Aorta (tissue), 5 donors: ENCODE data around the gene MYBPH. TPM values are rescaled to one million over a fixed set of nuclear protein-coding genes. Genes with fewer than 3 reads are reported as not detected.
A peak's percentile ranks its signal among the peaks of the same experiment; 100 is the strongest.

ENCODE experiments used
- ATAC-seq: fragments of 200-7000 bp; cut with Tn5 transposase; one replicate; pipeline ENCODE4 v1.9.1; 2022; ENCODE audit warnings: moderate library complexity; ENCODE audit not compliant: low FRiP score
- DNase-seq, 2 donors: peaks; one replicate each; pipeline ENCODE4 v3.0.0-alpha.2; 2020
- H3K27ac ChIP-seq, 2 donors: one replicate each; pipeline ENCODE4 v1.5.1; 2013; ENCODE audit warnings: low read length in 2 of 2, mild to moderate bottlenecking in 2 of 2, moderate library complexity in 2 of 2, control low read depth in 1 of 2, inconsistent platforms in 1 of 2, low read depth in 1 of 2
- H3K27me3 ChIP-seq, 2 donors: one replicate each; pipeline ENCODE4 v1.6.1; 2013; ENCODE audit warnings: control low read depth in 1 of 2, low read length in 1 of 2, mild to moderate bottlenecking in 1 of 2, moderate library complexity in 1 of 2; ENCODE audit not compliant: insufficient read depth in 2 of 2, control insufficient read depth in 1 of 2
- H3K36me3 ChIP-seq, 2 donors: one replicate each; pipeline ENCODE4 v1.6.1; 2013; ENCODE audit warnings: control low read depth in 1 of 2, low read length in 1 of 2, mild to moderate bottlenecking in 1 of 2; ENCODE audit not compliant: insufficient read depth in 2 of 2, control insufficient read depth in 1 of 2
- H3K4me1 ChIP-seq, 2 donors: one replicate each; pipeline ENCODE4 v1.6.1; 2013; ENCODE audit warnings: low read length in 2 of 2, control low read depth in 1 of 2, mild to moderate bottlenecking in 1 of 2, moderate library complexity in 1 of 2; ENCODE audit not compliant: insufficient read depth in 2 of 2, control insufficient read depth in 1 of 2
- H3K4me3 ChIP-seq, 2 donors: one replicate each; pipeline ENCODE4 v1.5.1; 2013; ENCODE audit warnings: low read length in 2 of 2, control low read depth in 1 of 2, mild to moderate bottlenecking in 1 of 2
- H3K9me3 ChIP-seq: one replicate; pipeline ENCODE4 v1.6.1; 2013; ENCODE audit warnings: mild to moderate bottlenecking, low read length; ENCODE audit not compliant: control insufficient read depth
- WGBS, 2 donors: extraction: QIAGEN DNeasy Blood & Tissue Kit; methylation state at CpG; one replicate each; pipeline ENCODE4 v1.1.7; 2013; 5-methylcytosine and 5-hydroxymethylcytosine counted together
- intact Hi-C, 2 donors: fragments of 100-400 bp; cut with DNase I; formaldehyde crosslinking; loops; one replicate each; pipeline versions ENCODE4 v1.14.2 to v1.15.0; 2022
- polyA plus RNA-seq, 2 donors: library from polyadenylated mRNA; stranded (reverse); fragments of 200-250 nt; gene quantifications; one replicate each; pipeline ENCODE4 v1.2.3, GENCODE V29; 2013
- total RNA-seq, 2 donors: library from RNA; stranded (reverse); fragmentation: NEBNext Ultra II Directional; extraction: Animal tissue kit (Norgen Biotek cat#: 25700); gene quantifications; one replicate each; pipeline ENCODE4 v1.2.1, GENCODE V29; 2021
- donor health status: healthy with polysubstance abuse.
- donor health status: Bipolar disorder and iron deficiency.
- donor health status: DM: no; HTN: no; CAD: no.
- donor health status: DM: no; HTN: no; CAD: no.
- donor health status: DM: yes; HTN: yes; CAD: no.

MYBPH gene
- total and polyA plus RNA-seq, 4 donors: not detected

DNA sequence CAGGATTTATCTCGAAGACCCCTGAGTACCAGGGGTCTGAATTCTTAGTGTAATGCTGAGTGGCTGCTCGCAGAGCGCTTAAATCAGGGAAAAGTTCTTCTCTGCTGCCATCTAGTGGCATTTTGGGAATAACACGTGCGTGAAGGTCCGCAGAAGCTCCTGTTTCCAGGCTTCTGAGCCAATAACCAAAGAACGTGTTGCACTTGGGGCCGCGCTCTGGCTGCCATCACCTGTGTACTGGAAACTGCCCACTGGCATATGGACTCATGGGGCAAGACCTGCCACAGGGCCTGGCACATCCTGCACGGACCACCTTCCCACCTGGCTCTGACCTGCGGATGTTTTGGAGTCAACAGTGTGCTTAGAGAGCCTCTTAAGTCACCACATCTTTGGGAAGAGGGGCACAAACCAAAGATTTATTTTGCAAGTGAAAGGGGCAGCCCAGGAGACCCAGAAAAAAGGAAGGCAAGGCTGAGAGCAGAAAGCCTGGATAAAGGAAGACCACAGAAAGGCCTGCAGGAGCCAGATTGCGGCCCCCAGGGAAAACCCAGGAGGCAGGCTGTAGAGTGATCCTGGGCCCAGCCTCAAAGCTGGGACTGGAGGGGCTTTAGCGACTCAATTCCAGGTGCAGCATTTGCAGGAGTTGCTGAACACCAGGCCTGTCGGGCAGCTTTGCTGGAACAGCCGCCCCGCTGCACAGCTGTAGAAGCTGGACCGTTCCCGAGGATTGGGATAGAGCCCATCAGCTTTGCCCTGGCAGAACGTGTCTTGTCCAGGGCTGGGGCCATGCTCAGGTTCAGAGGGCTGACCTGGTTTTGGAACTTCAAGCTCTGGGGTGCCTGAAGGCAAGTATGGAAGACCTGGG is 40.9 kb upstream of the MYBPH start:
- H3K27ac ChIP-seq: no peak overlapping the region
- no peaks in the 10 kb centered on the region for H3K27me3 ChIP-seq
- intact Hi-C loops: loop anchor here (1.0 to 10.0 kb wide), 5 partner anchors 52 to 178 kb away; no protein-coding TSS in a partner anchor
- H3K4me3 ChIP-seq: no peak overlapping the region
- H3K36me3 ChIP-seq: no peaks in the 10 kb centered on the region
- ATAC-seq (peak; percentile 71), DNase-seq (no peak)
- 33 to 36% methylated on average over 19 of the region's 19 CpGs for WGBS, 2 donors
- H3K4me1 ChIP-seq: no peaks in the 10 kb centered on the region
- H3K9me3 ChIP-seq: no peaks in the 10 kb centered on the region

DNA sequence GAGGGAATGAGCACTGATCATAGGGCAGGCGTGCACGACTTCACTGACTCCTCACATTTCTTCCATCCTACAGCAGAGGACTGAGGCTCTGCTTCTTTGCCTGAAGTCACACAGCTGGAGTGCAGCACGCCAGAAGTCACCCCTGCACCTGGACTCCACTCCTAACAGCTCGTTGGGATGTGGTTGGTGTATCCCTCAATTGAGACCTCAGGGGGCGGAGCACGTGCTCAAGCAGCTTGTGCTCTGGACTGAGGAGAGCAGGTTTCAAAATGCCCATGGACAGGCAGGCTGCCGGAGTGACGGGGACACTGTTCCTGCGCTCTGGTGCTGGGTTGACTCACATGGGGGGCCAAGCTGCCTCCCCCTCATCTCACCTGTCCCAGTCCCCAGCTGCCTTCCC is 39.9 kb upstream of the MYBPH start:
- 60 to 70% methylated on average over 9 of the region's 9 CpGs for WGBS, 2 donors

DNA sequence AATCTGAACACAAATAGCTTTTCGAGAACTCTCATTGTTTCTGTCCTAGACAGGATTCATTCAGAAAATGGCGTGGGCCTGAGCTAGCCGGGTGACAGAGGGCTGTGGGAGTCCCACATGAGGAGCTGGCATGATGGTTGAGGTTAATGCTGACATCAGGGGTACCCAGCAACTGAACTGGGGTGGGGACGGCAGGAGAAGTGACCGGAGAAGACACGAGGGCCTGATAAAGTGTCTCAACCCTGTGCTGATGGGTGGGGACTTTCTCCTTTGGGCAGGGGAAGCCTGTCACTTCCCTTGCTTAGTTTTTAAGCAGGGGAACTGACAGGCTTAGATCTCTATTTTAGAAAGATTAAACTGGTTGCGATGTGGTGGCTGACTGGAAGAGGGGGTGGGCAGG is 39.2 kb upstream of the MYBPH start:
- 82 to 86% methylated on average over 7 of the region's 7 CpGs for WGBS, 2 donors
- Histone ChIP-seq H3K4me1 (no peaks in the 10 kb centered on the region), H3K9me3 (no peaks in the 10 kb centered on the region), H3K36me3 (no peaks in the 10 kb centered on the region), H3K27ac (no peak overlapping the region), H3K27me3 (no peaks in the 10 kb centered on the region), H3K4me3 (no peak overlapping the region)
- intact Hi-C loops: loop anchor here (5.0 to 10.0 kb wide), 2 partner anchors 50 to 98 kb away; no protein-coding TSS in a partner anchor
- ATAC-seq (no peak), DNase-seq (no peak)

More for the DNA sequence above, 39.9 kb upstream of the MYBPH start:
- Histone ChIP-seq H3K9me3 (no peaks in the 10 kb centered on the region), H3K4me3 (no peak overlapping the region), H3K27me3 (no peaks in the 10 kb centered on the region), H3K4me1 (no peaks in the 10 kb centered on the region), H3K36me3 (no peaks in the 10 kb centered on the region), H3K27ac (no peak overlapping the region)
- DNase-seq (no peak), ATAC-seq (no peak)
- intact Hi-C loops: loop anchor here (5.0 to 10.0 kb wide), 2 partner anchors 51 to 98 kb away; no protein-coding TSS in a partner anchor

DNA sequence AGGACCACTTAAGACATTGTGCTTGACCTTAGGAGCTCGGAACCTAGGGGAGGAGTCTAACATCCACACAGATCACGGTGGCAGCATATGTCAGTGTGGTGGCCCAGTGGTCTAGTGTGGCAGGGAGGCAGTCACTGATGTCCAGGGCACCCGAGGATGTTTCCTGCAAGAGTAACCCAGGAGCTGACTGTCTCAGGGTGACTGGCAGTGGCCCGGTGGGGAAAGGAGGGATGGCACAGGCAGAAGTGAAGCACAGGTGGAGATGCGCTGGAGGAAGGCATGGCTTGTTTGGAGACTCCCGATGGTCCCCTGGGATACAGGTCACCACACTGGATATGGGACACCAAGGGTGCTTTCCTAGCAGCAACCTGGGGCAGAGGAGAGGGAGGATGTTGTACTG is 37.5 kb upstream of the MYBPH start:
- Histone ChIP-seq H3K27me3 (no peaks in the 10 kb centered on the region), H3K36me3 (no peaks in the 10 kb centered on the region), H3K9me3 (no peaks in the 10 kb centered on the region), H3K27ac (no peak overlapping the region), H3K4me1 (no peaks in the 10 kb centered on the region), H3K4me3 (no peak overlapping the region)
- intact Hi-C loops: loop anchor here in 1 of 2 donors (10.0 kb wide), 1 partner anchor 48 kb away; no protein-coding TSS in a partner anchor
- ATAC-seq (no peak), DNase-seq (no peak)
- 81 to 86% methylated on average over 6 of the region's 6 CpGs for WGBS, 2 donors

DNA sequence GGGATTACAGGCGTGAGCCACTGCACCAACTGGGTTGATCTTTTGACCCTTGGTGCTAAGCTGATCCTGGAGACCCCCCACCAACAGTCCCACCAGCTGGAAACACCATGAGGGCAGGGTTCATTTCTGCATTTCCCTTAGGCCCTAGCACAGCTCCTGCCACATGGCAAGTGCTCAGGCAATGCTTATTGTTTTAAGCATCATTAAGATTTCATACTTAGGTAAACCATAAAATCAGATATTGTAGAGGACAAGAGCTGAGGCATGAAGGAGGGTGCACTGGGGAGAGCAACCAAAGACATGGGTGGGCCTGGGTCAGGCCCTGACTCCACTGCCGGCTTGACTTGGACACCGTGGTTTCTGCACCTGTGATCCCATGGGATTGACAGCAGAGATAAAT is 36.2 kb upstream of the MYBPH start:
- ATAC-seq (no peak), DNase-seq (no peak)
- Histone ChIP-seq H3K27me3 (no peaks in the 10 kb centered on the region), H3K4me1 (no peaks in the 10 kb centered on the region), H3K27ac (no peak overlapping the region), H3K4me3 (no peak overlapping the region), H3K9me3 (no peaks in the 10 kb centered on the region), H3K36me3 (no peaks in the 10 kb centered on the region)
- intact Hi-C loops: loop anchor here in 1 of 2 donors (10.0 kb wide), 1 partner anchor 47 kb away; no protein-coding TSS in a partner anchor
- 92 to 93% methylated on average over 3 of the region's 3 CpGs for WGBS, 2 donors

DNA sequence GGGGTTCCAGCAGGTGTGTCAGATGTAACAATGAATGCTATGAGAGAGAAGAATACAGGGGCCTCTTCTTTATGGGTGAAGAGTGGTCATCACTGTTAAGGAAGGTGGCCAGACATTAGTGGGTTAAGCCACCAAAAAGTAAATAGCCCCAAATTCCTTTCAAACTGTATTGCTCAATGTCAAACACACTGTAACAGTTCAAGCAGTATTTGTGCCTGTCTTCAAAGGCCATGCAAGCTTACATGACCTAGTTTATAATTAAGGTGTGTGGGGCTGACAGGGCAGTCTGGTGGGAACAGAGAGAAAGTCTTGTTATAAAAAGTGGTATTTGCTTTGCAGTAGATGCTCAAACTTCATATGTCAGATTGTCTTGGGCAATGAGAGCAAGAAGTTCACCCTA is 35.4 kb upstream of the MYBPH start:
- Histone ChIP-seq H3K9me3 (no peaks in the 10 kb centered on the region), H3K36me3 (no peaks in the 10 kb centered on the region), H3K27ac (no peak overlapping the region), H3K4me3 (no peak overlapping the region), H3K27me3 (no peaks in the 10 kb centered on the region), H3K4me1 (no peaks in the 10 kb centered on the region)
- intact Hi-C loops: loop anchor here in 1 of 2 donors (10.0 kb wide), 1 partner anchor 46 kb away; no protein-coding TSS in a partner anchor
- DNase-seq (no peak), ATAC-seq (no peak)

DNA sequence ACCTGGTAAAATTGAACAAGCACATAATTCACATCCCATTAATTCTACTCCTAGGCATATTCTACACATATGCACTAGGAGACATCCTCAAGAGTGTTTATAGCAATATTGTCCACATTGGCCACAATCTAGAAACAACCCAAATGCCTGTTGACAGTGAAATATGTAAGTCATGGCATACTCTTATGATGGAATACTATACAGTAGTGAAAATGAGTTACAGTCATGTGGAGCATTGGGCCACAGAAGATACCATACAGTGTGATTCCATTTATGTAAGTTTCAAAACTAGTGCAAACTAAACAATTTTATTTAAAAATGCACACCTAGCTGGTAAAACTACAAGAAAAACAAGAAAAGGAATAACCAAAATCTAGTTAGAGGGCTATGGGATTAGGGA is 34.7 kb upstream of the MYBPH start:
- intact Hi-C loops: loop anchor here in 1 of 2 donors (10.0 kb wide), 1 partner anchor 46 kb away; no protein-coding TSS in a partner anchor
- Histone ChIP-seq H3K27ac (no peak overlapping the region), H3K4me3 (no peak overlapping the region), H3K9me3 (no peaks in the 10 kb centered on the region), H3K27me3 (no peaks in the 10 kb centered on the region), H3K4me1 (no peaks in the 10 kb centered on the region), H3K36me3 (no peaks in the 10 kb centered on the region)
- DNase-seq (no peak), ATAC-seq (no peak)

DNA sequence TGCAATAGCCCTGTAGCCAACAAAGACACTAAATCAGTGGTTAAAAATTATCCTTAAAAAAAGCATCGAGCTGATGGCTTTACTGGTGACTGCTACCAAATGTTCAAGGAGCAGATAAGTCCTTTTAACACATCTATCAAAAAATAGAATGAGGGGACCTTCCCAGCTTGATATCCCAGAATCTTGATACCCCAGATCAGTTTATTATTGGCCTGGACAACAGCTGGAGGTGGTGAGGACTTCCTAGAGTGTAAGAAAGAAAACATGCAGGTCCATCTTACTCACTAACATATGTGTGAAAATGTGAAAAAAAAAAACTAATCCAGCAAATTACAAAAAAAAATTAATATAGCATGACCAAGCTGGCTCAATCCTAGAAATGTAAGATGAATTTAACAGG is 32.6 kb upstream of the MYBPH start:
- intact Hi-C loops: no loop called here

DNA sequence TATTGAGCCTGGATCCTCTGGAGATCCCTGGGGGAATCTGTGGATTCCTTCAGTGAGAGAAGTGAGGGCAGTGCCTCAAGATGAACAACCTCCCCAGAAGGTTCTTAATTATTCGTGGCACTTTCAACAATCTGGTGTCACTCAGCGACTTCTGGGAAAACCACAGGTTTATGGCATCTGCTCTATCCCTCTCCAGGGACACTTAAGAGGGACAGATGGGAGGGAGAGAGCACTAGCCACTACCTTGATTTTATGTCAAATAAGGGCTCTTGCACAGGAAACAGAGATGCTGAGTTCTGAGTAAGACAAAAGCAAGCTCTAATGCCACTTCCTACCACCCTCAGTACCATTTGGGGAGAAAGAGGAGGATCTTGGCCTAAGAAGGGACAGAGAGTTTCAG is 32.1 kb upstream of the MYBPH start:
- no peak for DNase-seq
- 56 to 71% methylated on average over 2 of the region's 2 CpGs for WGBS, 2 donors
- no peaks in the 10 kb centered on the region for H3K36me3 ChIP-seq
- H3K27me3 ChIP-seq: no peaks in the 10 kb centered on the region
- H3K4me1 ChIP-seq: no peaks in the 10 kb centered on the region
- no peak for ATAC-seq
- no peak overlapping the region for H3K27ac ChIP-seq
- no peaks in the 10 kb centered on the region for H3K9me3 ChIP-seq
- intact Hi-C loops: no loop called here
- H3K4me3 ChIP-seq: no peak overlapping the region

More for the DNA sequence above, 32.6 kb upstream of the MYBPH start:
- 77 to 84% methylated on average over 1 of the region's 1 CpG for WGBS, 2 donors
- no peaks in the 10 kb centered on the region for H3K9me3 ChIP-seq
- H3K27me3 ChIP-seq: no peaks in the 10 kb centered on the region
- ATAC-seq (no peak), DNase-seq (no peak)
- no peak overlapping the region for H3K4me3 ChIP-seq
- no peak overlapping the region for H3K27ac ChIP-seq
- H3K4me1 ChIP-seq: no peaks in the 10 kb centered on the region
- no peaks in the 10 kb centered on the region for H3K36me3 ChIP-seq
